ENCODE data around the gene SHISA5.
"Not testable (repeated sequence)": the region's sequence is repeated elsewhere in the genome, so short reads cannot be mapped to it uniquely, and the experiment has no call there.

SHISA5 gene, protein sequence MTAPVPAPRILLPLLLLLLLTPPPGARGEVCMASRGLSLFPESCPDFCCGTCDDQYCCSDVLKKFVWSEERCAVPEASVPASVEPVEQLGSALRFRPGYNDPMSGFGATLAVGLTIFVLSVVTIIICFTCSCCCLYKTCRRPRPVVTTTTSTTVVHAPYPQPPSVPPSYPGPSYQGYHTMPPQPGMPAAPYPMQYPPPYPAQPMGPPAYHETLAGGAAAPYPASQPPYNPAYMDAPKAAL

DNA sequence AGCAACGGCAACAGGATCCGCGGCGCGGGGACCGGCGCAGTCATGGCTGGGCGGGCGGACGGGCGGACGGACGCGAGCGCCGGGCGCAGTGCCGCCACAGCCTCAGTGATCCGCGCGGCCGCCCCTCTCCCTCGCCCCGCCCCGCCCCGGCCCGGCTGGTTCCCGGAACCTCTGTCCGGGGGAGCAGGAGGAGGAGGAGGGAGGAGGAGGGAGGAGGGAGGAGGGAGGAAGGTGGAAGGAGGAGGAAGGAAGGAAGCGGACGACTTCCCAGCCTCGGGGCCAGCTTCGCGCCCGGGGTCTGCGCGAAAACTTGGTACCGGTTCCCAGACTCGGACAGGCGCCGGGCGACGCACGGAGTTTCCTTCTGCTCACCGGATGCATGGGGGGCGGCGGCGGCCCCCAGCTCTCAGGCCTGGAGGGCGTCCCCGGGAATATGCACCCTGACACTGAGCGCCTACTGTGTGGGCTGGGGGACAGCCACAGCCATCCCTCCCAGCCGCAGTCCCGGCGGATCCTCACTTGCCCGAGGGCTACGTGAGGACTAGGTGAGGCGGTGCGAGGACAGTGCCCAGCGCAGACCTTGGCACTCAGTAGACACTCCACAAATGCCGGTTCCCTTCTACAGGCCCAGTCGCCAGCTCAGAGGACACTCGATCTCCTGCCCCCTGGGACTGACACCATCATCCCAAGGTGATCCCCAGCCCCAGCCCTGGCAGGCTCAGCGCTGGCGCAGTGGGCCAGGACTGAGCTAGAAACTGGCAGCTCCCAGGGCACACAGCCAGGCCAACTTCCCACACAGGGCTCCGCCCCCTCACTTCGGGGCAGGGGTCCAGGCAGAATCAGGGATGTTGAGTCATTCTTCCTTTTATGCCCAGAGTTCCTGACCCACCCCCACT, at the start of gene SHISA5:
SHISA5 (minus strand) TSS at position 124 of the 896 bp plus-strand sequence; CDS start at position 44, 80 bp downstream.
- peak; percentile 83 for DNase-seq

DNA sequence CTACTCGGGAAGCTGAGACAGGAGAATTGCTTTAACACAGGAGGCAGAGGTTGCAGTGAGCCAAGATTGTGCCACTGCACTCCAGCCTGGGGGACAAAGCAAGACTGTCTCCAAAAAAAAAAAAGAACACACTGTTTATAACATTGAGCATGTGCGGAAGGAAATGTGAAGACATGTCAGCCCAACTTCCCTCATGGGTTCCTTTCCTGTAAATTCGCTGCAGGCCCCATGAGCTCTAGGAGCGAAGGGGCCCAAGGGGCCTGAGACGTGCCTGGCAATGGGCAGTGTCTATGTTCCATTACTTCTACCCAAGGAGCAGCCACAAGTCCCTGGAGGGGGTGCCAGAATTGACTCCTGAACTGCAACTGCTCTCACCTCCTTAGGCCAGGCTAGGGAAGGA, 49.4 kb upstream of the SHISA5 start:
- DNase-seq = no peak

- DNase-seq = no peak
These were observed 48.4 kb upstream of the SHISA5 start for GRCh38 chr3:48552111-48552951.

- DNase-seq = not testable (repeated sequence)
These were observed 47.7 kb upstream of the SHISA5 start for GRCh38 chr3:48551651-48552050.

- DNase-seq = peak; percentile 95
These were observed 45.0 kb upstream of the SHISA5 start for GRCh38 chr3:48548729-48549705.

DNA sequence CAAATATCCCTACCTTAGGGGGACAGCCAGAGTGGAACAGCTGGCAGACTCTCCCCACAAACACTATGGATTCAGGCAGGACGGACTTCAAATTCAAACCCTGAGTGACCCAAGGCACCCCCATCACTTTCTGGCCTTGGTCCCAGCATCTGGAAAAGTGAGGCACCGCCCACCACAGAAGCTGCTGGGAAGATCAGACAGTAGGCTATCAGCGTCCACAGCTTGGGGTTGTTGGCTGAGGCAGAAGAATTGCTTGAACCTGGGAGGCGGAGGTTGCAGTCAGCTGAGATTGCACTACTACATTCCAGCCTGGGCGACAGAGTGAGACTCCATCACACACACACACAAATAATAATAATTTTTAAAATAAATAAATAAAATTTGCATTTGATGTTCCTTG, 44.2 kb upstream of the SHISA5 start:
- DNase-seq = no peak

- DNase-seq = no peak
These were observed 42.3 kb upstream of the SHISA5 start for GRCh38 chr3:48546203-48546829.

GRCh38 chr3:48544141-48544540, 40.2 kb upstream of the SHISA5 start:
- DNase-seq = no peak

GRCh38 chr3:48543271-48543866, 39.4 kb upstream of the SHISA5 start:
- DNase-seq = no peak

DNA sequence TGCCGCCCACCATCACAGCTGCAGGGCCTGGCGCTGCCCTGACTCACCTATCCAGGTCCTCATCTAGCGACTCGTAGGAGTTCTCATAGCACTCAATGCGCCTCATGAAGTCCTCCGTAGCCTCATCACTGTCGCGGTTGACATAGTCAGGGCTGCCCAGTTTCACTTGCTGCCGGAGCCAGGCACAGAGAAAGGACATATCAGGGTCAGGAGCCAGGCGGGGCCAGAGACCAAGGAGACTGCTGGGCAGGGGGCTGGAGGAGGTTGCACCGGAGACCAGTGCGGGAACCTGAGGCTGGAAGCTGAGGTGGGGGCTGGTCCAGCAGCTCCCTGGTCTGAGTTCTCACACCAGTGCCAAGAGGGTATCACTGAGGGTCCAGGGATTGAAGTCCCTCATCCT, 34.5 kb upstream of the SHISA5 start:
- no peak for DNase-seq

DNA sequence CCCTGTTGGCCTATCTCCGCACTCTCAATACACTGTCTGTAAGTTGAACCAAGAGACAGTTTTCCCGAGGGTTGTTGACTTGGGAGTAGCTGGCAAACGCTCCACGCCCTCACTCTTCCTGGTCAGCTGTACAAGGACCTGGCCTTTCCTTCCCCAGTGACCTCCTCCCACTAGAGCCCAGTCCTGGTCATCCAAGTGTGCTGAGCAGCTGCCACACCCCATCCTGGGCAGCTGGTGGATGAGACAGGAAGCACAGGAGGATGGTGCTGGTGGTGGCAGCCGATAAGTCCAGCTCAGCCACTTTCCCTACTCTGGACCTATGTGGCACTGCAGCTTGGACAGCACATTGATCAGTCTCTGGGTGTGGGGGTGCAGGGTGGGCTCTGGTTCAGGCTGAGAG, 32.8 kb upstream of the SHISA5 start:
- DNase-seq = no peak

- DNase-seq = no peak
These were observed 32.1 kb upstream of the SHISA5 start for GRCh38 chr3:48536116-48536515.

GRCh38 chr3:48535578-48535977, 31.6 kb upstream of the SHISA5 start:
- no peak for DNase-seq

DNA sequence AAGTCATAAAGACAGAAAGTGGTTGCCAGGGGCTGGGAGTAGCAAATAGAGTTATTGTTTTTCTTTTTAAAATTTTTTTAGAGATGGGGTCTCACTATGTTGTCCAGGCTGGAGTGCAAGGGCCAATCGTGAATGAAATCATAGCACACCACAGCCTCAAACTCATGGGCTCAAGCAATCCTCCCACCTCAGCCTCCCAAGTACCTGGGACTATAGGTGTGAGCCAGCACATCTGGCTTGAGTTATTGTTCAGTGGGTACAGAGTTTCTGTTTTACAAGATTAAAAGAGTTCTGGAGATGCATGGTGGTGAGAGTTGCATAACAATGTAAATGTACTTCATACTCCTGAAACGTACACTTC, 29.0 kb upstream of the SHISA5 start:
- DNase-seq = no peak

DNA sequence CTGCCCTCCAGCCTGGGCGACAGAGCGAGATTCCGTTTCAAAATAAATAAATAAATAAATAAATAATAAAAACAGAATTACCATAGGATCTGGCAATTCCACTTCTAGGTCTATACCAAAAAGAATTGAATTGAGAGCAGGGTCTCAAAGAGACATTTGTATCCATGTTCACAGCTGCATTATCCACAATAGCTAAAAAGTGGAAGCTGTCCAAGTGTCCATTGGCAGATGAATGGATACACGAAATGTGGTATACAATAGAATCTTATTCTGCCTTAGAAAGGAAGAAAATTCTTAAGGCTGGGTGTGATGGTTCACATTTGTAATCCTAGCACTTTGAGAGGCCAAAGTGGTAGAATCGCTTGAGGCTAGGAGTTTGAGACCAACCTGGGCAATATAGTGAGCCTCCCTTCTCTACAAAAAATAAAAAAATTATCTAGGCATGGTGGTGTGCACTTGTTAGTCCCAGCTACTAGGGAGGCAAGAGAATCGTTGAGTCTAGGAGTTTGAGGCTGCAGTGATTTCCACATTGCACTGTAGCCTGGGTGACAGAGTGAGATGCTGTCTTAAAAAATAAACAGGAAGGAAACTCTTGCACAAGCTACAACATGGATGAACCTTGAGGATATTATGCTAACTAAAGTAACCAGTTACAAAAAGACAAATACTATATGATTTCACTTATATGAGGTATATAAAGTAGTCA, 28.4 kb upstream of the SHISA5 start:
- DNase-seq = no peak

GRCh38 chr3:48530701-48531100, 26.7 kb upstream of the SHISA5 start:
- not testable (repeated sequence) for DNase-seq

GRCh38 chr3:48528754-48529153, 24.8 kb upstream of the SHISA5 start:
- no peak for DNase-seq

DNA sequence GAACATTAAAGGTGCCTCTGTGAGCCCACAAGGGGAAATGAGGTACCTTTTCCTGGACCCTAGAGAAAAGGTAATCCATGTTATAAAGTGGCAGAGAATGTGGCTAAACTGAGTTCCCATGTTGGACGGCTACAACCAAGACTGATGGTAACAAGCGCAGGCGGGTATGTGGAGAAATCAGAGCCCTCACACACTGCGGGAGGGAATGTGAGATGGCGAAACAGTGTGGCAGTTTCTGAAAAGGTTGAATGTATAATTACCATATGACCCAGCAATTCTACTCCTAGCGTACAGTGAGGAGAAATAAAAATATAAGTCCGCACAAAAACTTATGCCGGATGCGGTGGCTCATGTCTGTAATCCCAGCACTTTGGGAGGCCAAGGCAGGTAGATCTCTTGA, 24.1 kb upstream of the SHISA5 start:
- DNase-seq = no peak

DNA sequence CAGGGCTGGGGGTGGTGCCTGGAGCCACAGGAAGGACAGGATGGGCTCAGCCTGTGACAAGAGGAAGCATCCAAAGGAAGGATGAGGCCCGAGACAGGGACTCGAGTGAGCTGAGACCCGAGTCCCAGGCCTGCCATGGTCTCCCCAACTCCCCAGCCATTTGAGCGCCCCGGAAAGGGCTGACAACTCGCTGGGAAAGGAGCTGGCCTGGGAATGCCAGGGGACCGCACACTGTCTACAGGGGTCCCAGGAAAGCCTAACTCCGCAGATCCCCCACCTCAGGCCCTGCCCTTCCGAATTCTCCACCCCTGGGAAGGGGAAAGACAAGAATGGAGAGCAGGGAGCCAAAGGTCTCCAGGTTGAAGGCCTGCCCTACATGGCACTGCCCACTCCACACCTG, 21.0 kb upstream of the SHISA5 start:
- DNase-seq = no peak

DNA sequence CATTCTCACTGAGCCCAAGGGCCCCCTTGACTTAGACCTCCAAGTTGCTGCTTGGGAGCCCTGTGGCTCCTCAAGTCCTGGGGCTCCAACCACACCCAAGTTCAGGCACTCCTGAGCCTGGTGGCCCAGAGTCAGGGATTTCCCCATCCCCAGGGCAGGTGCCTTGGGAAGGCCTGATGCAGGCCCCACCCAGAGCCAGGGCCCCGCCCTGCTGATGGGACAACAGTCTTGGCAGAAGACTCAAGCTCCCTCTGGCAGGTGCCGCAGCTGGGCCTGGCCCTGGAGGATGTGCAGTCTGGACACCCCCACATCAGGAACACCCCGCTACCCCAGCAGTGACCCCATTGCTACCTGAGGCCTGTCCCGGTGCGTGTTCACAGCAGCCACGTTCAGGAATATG, 17.7 kb upstream of the SHISA5 start:
- DNase-seq = no peak

- DNase-seq = no peak
These were observed 15.3 kb upstream of the SHISA5 start for GRCh38 chr3:48519277-48519643.

Data from activated CD8-positive, alpha-beta memory T cell treated with anti-CD3 and anti-CD28 coated beads for 24 hours (primary cell).